Osteoblast (primary cell): ENCODE data around the gene VEGFC. TPM values are rescaled to one million over a fixed set of nuclear protein-coding genes. Genes with fewer than 3 reads are reported as not detected.

Experiments used
- DNase-seq: peaks from one replicate; pipeline ENCODE4 v3.0.0; 2011; ENCODE audit warnings: low spot score, mixed read lengths; ENCODE audit not compliant: insufficient read length; ENCODE audit errors: missing footprints
- H2AFZ ChIP-seq: 2 replicates; pipeline ENCODE4 v1.6.0; 2011; ENCODE audit warnings: mild to moderate bottlenecking, low read length
- H3K27ac ChIP-seq: 2 replicates; pipeline ENCODE4 v1.5.1; 2011; ENCODE audit warnings: mild to moderate bottlenecking, low read depth, low read length, moderate library complexity
- H3K27me3 ChIP-seq: 2 replicates; pipeline ENCODE4 v1.6.0; 2012; ENCODE audit warnings: mild to moderate bottlenecking, control low read depth, inconsistent platforms, low read length, moderate library complexity; ENCODE audit not compliant: insufficient read depth
- H3K36me3 ChIP-seq: 2 replicates; pipeline ENCODE4 v1.5.1; 2011; ENCODE audit warnings: mild to moderate bottlenecking, low read length, control low read depth, moderate library complexity; ENCODE audit not compliant: insufficient read depth
- H3K4me1 ChIP-seq: 2 replicates; pipeline ENCODE4 v1.5.1; 2011; ENCODE audit warnings: mild to moderate bottlenecking, low read length, control low read depth, moderate library complexity; ENCODE audit not compliant: insufficient read depth
- H3K4me2 ChIP-seq: 2 replicates; pipeline ENCODE4 v1.6.0; 2011; ENCODE audit warnings: mild to moderate bottlenecking, low read length; ENCODE audit not compliant: insufficient read depth
- H3K4me3 ChIP-seq: fragments of 200-600 bp; sonication (generic); 3 replicates; pipeline ENCODE4 v1.5.1; 2012; ENCODE audit warnings: mild to moderate bottlenecking, low read length, inconsistent platforms; ENCODE audit not compliant: insufficient read depth
- H3K79me2 ChIP-seq: 2 replicates; pipeline ENCODE4 v1.6.0; 2012; ENCODE audit warnings: mild to moderate bottlenecking, low read length, control low read depth, inconsistent platforms; ENCODE audit not compliant: insufficient read depth
- H3K9me3 ChIP-seq: 2 replicates; pipeline ENCODE4 v1.5.1; 2011; ENCODE audit warnings: low read depth, low read length, control low read depth
- H4K20me1 ChIP-seq: 2 replicates; pipeline ENCODE4 v1.6.0; 2012; ENCODE audit warnings: mild to moderate bottlenecking, low read length, control low read depth; ENCODE audit not compliant: insufficient read depth
- total RNA-seq: library from RNA; depleted of rRNA; stranded (reverse); fragments of >200 nt; gene quantifications from 2 replicates; pipeline ENCODE4 v1.2.3, GENCODE V29; 2012
- TF ChIP-seq, protein P1 (sequence below): IDR thresholded peaks from 2 replicates; pipeline ENCODE4 v1.5.1; 2011; ENCODE audit warnings: mild to moderate bottlenecking, low read depth, low read length, moderate library complexity; ENCODE audit errors: extremely low read depth

Gene VEGFC
- total RNA-seq, 1 donor = 55.4 TPM

- peaks cover 34% of the 10 kb centered on the region for H3K36me3 ChIP-seq
- H3K4me1 ChIP-seq = no peaks in the 10 kb centered on the region
- H3K4me3 ChIP-seq = no peak overlapping the region
- no peak overlapping the region for H3K27ac ChIP-seq
- DNase-seq = no peak
- no peak overlapping the region for H3K4me2 ChIP-seq
- no peaks in the 10 kb centered on the region for H4K20me1 ChIP-seq
- no peak overlapping the region for H2AFZ ChIP-seq
- no peaks in the 10 kb centered on the region for H3K27me3 ChIP-seq
- H3K9me3 ChIP-seq = no peaks in the 10 kb centered on the region
- TF ChIP-seq, protein P1, sequence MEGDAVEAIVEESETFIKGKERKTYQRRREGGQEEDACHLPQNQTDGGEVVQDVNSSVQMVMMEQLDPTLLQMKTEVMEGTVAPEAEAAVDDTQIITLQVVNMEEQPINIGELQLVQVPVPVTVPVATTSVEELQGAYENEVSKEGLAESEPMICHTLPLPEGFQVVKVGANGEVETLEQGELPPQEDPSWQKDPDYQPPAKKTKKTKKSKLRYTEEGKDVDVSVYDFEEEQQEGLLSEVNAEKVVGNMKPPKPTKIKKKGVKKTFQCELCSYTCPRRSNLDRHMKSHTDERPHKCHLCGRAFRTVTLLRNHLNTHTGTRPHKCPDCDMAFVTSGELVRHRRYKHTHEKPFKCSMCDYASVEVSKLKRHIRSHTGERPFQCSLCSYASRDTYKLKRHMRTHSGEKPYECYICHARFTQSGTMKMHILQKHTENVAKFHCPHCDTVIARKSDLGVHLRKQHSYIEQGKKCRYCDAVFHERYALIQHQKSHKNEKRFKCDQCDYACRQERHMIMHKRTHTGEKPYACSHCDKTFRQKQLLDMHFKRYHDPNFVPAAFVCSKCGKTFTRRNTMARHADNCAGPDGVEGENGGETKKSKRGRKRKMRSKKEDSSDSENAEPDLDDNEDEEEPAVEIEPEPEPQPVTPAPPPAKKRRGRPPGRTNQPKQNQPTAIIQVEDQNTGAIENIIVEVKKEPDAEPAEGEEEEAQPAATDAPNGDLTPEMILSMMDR = no peak
- no peaks in the 10 kb centered on the region for H3K79me2 ChIP-seq
Observed at GRCh38 chr4:176664964-176665363, 127.8 kb downstream of the VEGFC start.

DNA sequence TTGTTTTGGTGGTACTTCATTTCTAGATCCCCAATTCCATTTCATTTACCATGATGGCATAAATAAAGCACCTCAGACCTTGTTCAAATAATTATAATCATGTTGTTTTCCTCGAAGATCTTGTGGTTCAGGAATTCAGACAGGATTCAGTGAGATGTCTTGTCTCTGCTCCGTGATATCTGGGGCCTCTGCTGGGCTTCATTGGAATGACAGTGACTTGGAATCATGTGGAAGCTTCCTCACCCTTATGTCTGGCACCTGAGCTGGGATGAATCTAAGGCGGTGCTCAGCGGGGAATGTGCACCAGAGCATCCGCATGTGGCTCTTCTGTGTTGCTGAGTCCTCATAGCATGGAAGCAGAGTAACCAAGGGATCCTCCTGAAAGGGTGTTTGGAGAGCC, 132.2 kb downstream of the VEGFC start:
- H4K20me1 ChIP-seq = no peaks in the 10 kb centered on the region
- no peak for DNase-seq
- H3K4me2 ChIP-seq = no peak overlapping the region
- no peak overlapping the region for H2AFZ ChIP-seq
- TF ChIP-seq, protein P1 = peak; percentile 35
- H3K27ac ChIP-seq = peak overlapping the region; percentile 9
- no peaks in the 10 kb centered on the region for H3K4me1 ChIP-seq
- H3K36me3 ChIP-seq = peaks cover 9% of the 10 kb centered on the region
- no peaks in the 10 kb centered on the region for H3K9me3 ChIP-seq
- H3K79me2 ChIP-seq = no peaks in the 10 kb centered on the region
- H3K27me3 ChIP-seq = no peaks in the 10 kb centered on the region
- H3K4me3 ChIP-seq = no peak overlapping the region

- Histone ChIP-seq H3K4me1 (no peaks in the 10 kb centered on the region), H3K4me2 (no peak overlapping the region), H3K79me2 (no peaks in the 10 kb centered on the region), H3K9me3 (no peaks in the 10 kb centered on the region), H4K20me1 (no peaks in the 10 kb centered on the region), H2AFZ (no peak overlapping the region), H3K27ac (no peak overlapping the region), H3K4me3 (no peak overlapping the region), H3K36me3 (no peaks in the 10 kb centered on the region), H3K27me3 (no peaks in the 10 kb centered on the region)
- TF ChIP-seq, protein P1 = no peak
- no peak for DNase-seq
Observed at GRCh38 chr4:176656108-176656507, 136.6 kb downstream of the VEGFC start.

DNA sequence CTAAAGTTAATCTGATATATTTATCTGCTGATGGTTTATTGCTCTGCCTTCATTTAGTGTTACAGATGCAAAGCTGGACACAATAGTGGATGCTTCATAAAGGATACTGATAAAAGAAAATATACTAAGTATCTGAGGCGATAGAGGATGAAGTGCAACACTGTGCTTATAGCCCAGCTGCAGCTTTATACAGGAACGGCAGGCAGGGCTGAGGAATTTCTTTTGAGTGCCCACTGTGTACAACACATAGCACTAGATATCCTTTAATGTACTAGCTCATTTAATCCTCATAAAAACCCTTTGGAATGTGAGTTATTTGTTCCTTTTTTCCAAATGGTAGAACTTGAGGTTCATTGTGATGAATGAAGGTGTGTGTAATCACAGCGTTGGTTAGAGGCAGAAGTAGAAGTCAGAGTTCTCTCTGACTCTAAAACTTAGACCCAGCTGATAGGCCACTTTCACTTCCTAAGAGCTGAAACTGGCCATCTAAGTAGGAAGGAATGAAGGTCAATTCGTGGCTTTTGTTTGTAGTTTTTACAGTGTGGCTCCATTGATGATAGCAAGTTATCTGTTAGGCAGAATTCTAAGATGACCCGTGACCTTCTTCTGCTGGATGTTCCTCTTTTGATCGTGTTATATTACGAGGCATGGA, 138.0 kb downstream of the VEGFC start:
- Histone ChIP-seq H3K27me3 (no peaks in the 10 kb centered on the region), H2AFZ (no peak overlapping the region), H4K20me1 (no peaks in the 10 kb centered on the region), H3K4me1 (no peaks in the 10 kb centered on the region), H3K9me3 (no peaks in the 10 kb centered on the region), H3K36me3 (no peaks in the 10 kb centered on the region), H3K27ac (no peak overlapping the region), H3K4me2 (peak overlapping the region; percentile 9), H3K4me3 (no peak overlapping the region), H3K79me2 (no peaks in the 10 kb centered on the region)
- no peak for DNase-seq
- TF ChIP-seq, protein P1 = no peak
